ENCODE results near the gene MT1G. TPM values are rescaled to one million over a fixed set of nuclear protein-coding genes. Genes with fewer than 3 reads are reported as not detected.

Gene MT1G
- polyA plus RNA-seq, 2 of the 4 experiments (the other 2 are of a cell fraction) = not detected

DNA sequence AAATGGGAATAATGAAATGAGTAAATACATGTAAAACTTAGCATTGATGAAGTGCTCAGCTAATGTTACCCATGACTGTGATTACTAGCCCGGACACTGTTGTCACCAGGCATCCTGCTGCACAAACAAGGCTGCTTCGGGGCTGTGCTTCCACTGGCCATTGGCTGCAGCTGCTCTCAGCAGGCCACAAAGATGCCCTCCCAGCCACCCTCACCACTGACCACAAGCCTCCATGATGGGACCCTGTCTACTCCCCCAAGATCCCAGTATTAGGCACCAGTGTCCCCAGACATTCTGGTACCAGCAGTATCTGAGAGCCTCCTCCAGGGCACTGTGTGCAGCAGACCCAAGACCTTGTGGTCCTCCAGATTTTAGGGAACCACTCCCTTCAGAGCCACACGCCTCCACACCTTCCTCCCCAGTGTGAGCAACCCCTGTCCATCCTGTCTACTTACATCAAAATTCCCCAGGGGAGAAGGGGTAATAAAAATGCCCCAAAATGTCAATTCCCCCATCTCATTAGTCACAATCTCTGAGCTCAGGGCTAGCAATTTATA is 42.4 kb upstream of the MT1G start:
- no peak for ATAC-seq

DNA sequence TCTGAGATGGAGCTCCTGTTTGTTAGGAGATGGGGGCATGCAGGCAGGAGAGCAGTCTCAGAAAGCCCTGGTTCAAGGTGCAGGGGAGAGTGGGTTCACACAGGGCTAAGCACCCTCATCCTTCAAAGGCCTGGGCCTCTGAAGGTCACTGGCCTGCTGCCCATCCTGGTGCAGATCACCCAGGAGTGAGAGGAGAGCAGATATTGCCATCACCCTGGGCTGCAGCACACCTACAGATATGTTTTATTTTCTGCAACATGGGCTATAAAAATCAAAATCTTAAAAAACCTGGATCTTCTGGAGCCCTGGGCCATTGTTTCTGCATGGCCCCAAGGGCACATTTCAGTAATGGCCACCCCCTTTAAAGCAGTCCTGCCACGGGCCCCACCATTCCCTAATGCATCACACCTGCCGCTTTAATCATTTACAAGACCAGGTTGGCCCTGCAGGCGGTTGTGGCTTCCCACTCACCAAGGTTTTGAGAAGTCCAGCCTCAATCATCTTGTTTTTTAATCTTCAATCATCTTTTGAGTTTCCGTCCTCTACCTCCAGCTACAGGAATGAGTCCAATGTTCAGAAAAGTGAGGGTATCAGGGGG is 41.7 kb upstream of the MT1G start:
- 66% methylated on average over 4 of the region's 4 CpGs for WGBS (ENCODE audit: missing lambda C conversion rate)
- no peak for ATAC-seq

More for the DNA sequence above, 42.4 kb upstream of the MT1G start:
- Histone ChIP-seq H3K9me3 (no peaks in the 10 kb centered on the region), H3K4me1 (no peaks in the 10 kb centered on the region), H3K4me3 (no peak overlapping the region), H3K4me2 (no peak overlapping the region), H3K27ac (no peak overlapping the region)
- whole genome bisulfite sequencing (ENCODE audit: missing lambda C conversion rate) = 46% methylated on average over 3 of the region's 3 CpGs
- FAIRE-seq = no peak
- CTCF ChIA-PET = interaction anchor here (1.0 to 2.7 kb wide), 2 partner anchors 9 to 107 kb away, joined by 4 to 8 read pairs; no protein-coding TSS in a partner anchor
- TF ChIP-seq RNF2 (IDR thresholded peaks at IDR 0.05; ENCODE audit: borderline replicate concordance, low read depth) (no peak), ESRRA (IDR thresholded peaks at IDR 0.05; ENCODE audit: borderline replicate concordance, low read length) (no peak), MAZ (IDR thresholded peaks at IDR 0.05; ENCODE audit: borderline replicate concordance, low read depth, low read length) (no peak), FOXS1 (CRISPR knock-in tag; IDR thresholded peaks at IDR 0.05) (no peak), MAFK (IDR thresholded peaks at IDR 0.05; ENCODE audit: partially characterized antibody) (no peak), ZSCAN20 (CRISPR knock-in tag; IDR thresholded peaks at IDR 0.05) (no peak), KDM5A (IDR thresholded peaks at IDR 0.05) (no peak), NFE2L2 (conservative IDR thresholded peaks at IDR 0.05; ENCODE audit: low read length) (no peak), EP300 (IDR thresholded peaks at IDR 0.05) (no peak), POLR2AphosphoS2 (conservative IDR thresholded peaks at IDR 0.05; ENCODE audit: low read length) (no peak), RFX5 (IDR thresholded peaks at IDR 0.05) (no peak), CEBPB (IDR thresholded peaks at IDR 0.05) (no peak), TP53 (CRISPR knock-in tag; IDR thresholded peaks at IDR 0.05) (no peak)
- TF ChIP-seq, protein P1, sequence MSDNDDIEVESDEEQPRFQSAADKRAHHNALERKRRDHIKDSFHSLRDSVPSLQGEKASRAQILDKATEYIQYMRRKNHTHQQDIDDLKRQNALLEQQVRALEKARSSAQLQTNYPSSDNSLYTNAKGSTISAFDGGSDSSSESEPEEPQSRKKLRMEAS (IDR thresholded peaks at IDR 0.05) = no peak
- TF ChIP-seq, protein P2, sequence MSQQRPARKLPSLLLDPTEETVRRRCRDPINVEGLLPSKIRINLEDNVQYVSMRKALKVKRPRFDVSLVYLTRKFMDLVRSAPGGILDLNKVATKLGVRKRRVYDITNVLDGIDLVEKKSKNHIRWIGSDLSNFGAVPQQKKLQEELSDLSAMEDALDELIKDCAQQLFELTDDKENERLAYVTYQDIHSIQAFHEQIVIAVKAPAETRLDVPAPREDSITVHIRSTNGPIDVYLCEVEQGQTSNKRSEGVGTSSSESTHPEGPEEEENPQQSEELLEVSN (IDR thresholded peaks at IDR 0.05; ENCODE audit: borderline replicate concordance, low read depth) = no peak
- POLR2A ChIA-PET = no interaction called here
- DNase-seq (ENCODE audit: low read depth in 1 of 2, low spot score in 1 of 2) = no peak

More for the DNA sequence above, 41.7 kb upstream of the MT1G start:
- ChIA-PET POLR2A (no interaction called here), CTCF (interaction anchor here (1.0 to 2.7 kb wide), 3 partner anchors 8 to 109 kb away, joined by 3 to 8 read pairs (median 4); no protein-coding TSS in a partner anchor)
- no peak overlapping the region for H3K4me3 ChIP-seq
- H3K9me3 ChIP-seq = no peaks in the 10 kb centered on the region
- no peak overlapping the region for H3K27ac ChIP-seq
- no peak overlapping the region for H3K4me2 ChIP-seq
- TF ChIP-seq HOXB5 (CRISPR knock-in tag; IDR thresholded peaks at IDR 0.05) (no peak), JUN (IDR thresholded peaks at IDR 0.05) (no peak), KDM1A (IDR thresholded peaks at IDR 0.05; ENCODE audit: low read depth) (no peak), CTCF (IDR thresholded peaks at IDR 0.05) (no peak), ELK1 (IDR thresholded peaks at IDR 0.05; ENCODE audit: low read depth, low read length) (no peak), KDM5A (IDR thresholded peaks at IDR 0.05) (no peak), RNF2 (IDR thresholded peaks at IDR 0.05; ENCODE audit: borderline replicate concordance, low read depth) (no peak)
- DNase-seq (ENCODE audit: low read depth in 1 of 2, low spot score in 1 of 2) = no peak
- no peaks in the 10 kb centered on the region for H3K4me1 ChIP-seq
- no peak for FAIRE-seq

Data from A549 (cell line).